ENCODE results near the gene SPAG7. TPM values are rescaled to one million over a fixed set of nuclear protein-coding genes. Genes with fewer than 3 reads are reported as not detected.

The SPAG7 gene
- total RNA-seq, 2 experiments from 2014 or later = 54.4 to 58.9 TPM

GRCh38 chr17:5011928-5012327, 44.3 kb upstream of the SPAG7 start:
- TF ChIP-seq EZH2phosphoT487 (IDR thresholded peaks at IDR 0.05; ENCODE audit: borderline replicate concordance, low read depth, low read length) (no peak), CTCF (conservative IDR thresholded peaks at IDR 0.05; ENCODE audit: low read length) (no peak)
- Histone ChIP-seq H3K9me3 (ENCODE audit: low read length) (no peaks in the 10 kb centered on the region), H3K4me3 (ENCODE audit: low read depth, low read length, poor library complexity, severe bottlenecking) (no peak overlapping the region), H3K4me2 (ENCODE audit: low read length) (no peak overlapping the region), H3K4me1 (ENCODE audit: insufficient read depth, low read length, poor library complexity, severe bottlenecking) (peaks cover 10% of the 10 kb centered on the region), H3K79me2 (ENCODE audit: insufficient read depth, low read depth, low read length) (no peaks in the 10 kb centered on the region), H3K27ac (ENCODE audit: low read depth, low read length, poor library complexity, severe bottlenecking) (no peak overlapping the region), H3K9me2 (ENCODE audit: insufficient read depth, low read length) (no peaks in the 10 kb centered on the region), H2AFZ (ENCODE audit: low read length) (no peak overlapping the region), H3K36me3 (ENCODE audit: insufficient read depth, low read length) (peaks cover 42% of the 10 kb centered on the region), H4K20me1 (ENCODE audit: insufficient read depth, low read length) (no peaks in the 10 kb centered on the region)
- intact Hi-C loops (cut with micrococcal nuclease; ENCODE audit: unreplicated experiment) = no loop called here
- BruUV-seq (replicated peaks) = no TSS peak
- DNase-seq (ENCODE audit: low spot score) = no peak
- ChIA-PET POLR2A (no interaction called here), CTCF (ENCODE audit: unreplicated experiment) (no interaction called here)

- CTCF ChIA-PET (ENCODE audit: unreplicated experiment) = no interaction called here
- Histone ChIP-seq H4K20me1 (ENCODE audit: insufficient read depth, low read length) (no peaks in the 10 kb centered on the region), H3K4me2 (ENCODE audit: low read length) (no peak overlapping the region), H2AFZ (ENCODE audit: low read length) (no peak overlapping the region), H3K27ac (ENCODE audit: low read depth, low read length, poor library complexity, severe bottlenecking) (no peak overlapping the region), H3K9me2 (ENCODE audit: insufficient read depth, low read length) (no peaks in the 10 kb centered on the region), H3K4me3 (ENCODE audit: low read depth, low read length, poor library complexity, severe bottlenecking) (no peak overlapping the region), H3K9me3 (ENCODE audit: low read length) (no peaks in the 10 kb centered on the region), H3K36me3 (ENCODE audit: insufficient read depth, low read length) (peaks cover 59% of the 10 kb centered on the region), H3K4me1 (ENCODE audit: insufficient read depth, low read length, poor library complexity, severe bottlenecking) (peaks cover 13% of the 10 kb centered on the region), H3K79me2 (ENCODE audit: insufficient read depth, low read depth, low read length) (peaks cover 6% of the 10 kb centered on the region; the same call in 1 of the 2 replicates)
- BruUV-seq (replicated peaks) = no TSS peak
- TF ChIP-seq EZH2phosphoT487 (IDR thresholded peaks at IDR 0.05; ENCODE audit: borderline replicate concordance, low read depth, low read length) = no peak
- TF ChIP-seq CTCF (conservative IDR thresholded peaks at IDR 0.05; ENCODE audit: low read length) = no peak
- POLR2A ChIA-PET = no interaction called here
- intact Hi-C loops (cut with micrococcal nuclease; ENCODE audit: unreplicated experiment) = no loop called here
- no peak for DNase-seq (ENCODE audit: low spot score)
Observed at GRCh38 chr17:5003214-5003867, 35.7 kb upstream of the SPAG7 start.

GRCh38 chr17:5002121-5002788, 34.6 kb upstream of the SPAG7 start:
- CTCF ChIA-PET (ENCODE audit: unreplicated experiment) = no interaction called here
- no peak for TF ChIP-seq EZH2phosphoT487 (IDR thresholded peaks at IDR 0.05; ENCODE audit: borderline replicate concordance, low read depth, low read length)
- no peak for TF ChIP-seq CTCF (conservative IDR thresholded peaks at IDR 0.05; ENCODE audit: low read length)
- DNase-seq (ENCODE audit: low spot score) = no peak
- H3K9me3 ChIP-seq (ENCODE audit: low read length) = no peaks in the 10 kb centered on the region
- H4K20me1 ChIP-seq (ENCODE audit: insufficient read depth, low read length) = no peaks in the 10 kb centered on the region
- BruUV-seq (replicated peaks) = no TSS peak
- H3K4me1 ChIP-seq (ENCODE audit: insufficient read depth, low read length, poor library complexity, severe bottlenecking) = peaks cover 13% of the 10 kb centered on the region
- H3K4me3 ChIP-seq (ENCODE audit: low read depth, low read length, poor library complexity, severe bottlenecking) = no peak overlapping the region
- intact Hi-C loops (cut with micrococcal nuclease; ENCODE audit: unreplicated experiment) = no loop called here
- H3K27ac ChIP-seq (ENCODE audit: low read depth, low read length, poor library complexity, severe bottlenecking) = no peak overlapping the region
- H3K4me2 ChIP-seq (ENCODE audit: low read length) = no peak overlapping the region
- no peaks in the 10 kb centered on the region for H3K9me2 ChIP-seq (ENCODE audit: insufficient read depth, low read length)
- POLR2A ChIA-PET = no interaction called here
- H2AFZ ChIP-seq (ENCODE audit: low read length) = no peak overlapping the region
- H3K79me2 ChIP-seq (ENCODE audit: insufficient read depth, low read depth, low read length) = peaks cover 6% of the 10 kb centered on the region; the same call in 1 of the 2 replicates
- H3K36me3 ChIP-seq (ENCODE audit: insufficient read depth, low read length) = peaks cover 48% of the 10 kb centered on the region
